Measurements from ENCODE around the gene P2RY14.

DNA sequence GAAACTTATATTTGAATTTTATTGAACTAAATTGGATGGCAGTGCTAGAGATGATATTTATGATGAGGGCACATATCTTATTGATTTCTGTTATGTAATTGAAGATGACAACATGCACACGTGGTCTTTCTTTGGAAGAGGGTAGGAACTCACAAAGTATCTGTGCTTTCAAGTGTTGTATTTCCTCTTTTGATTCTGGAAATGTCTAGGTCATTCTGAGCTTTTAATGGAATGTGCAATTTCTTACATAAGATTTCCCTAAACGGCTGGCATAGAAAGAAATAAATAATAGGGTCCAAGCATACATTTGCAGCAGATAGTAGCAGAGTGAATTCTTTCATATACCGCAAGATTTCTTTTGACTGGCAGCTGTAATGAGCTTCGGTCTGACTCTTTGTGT is 65.2 kb downstream of the P2RY14 start:
- TF ChIP-seq, protein P1, sequence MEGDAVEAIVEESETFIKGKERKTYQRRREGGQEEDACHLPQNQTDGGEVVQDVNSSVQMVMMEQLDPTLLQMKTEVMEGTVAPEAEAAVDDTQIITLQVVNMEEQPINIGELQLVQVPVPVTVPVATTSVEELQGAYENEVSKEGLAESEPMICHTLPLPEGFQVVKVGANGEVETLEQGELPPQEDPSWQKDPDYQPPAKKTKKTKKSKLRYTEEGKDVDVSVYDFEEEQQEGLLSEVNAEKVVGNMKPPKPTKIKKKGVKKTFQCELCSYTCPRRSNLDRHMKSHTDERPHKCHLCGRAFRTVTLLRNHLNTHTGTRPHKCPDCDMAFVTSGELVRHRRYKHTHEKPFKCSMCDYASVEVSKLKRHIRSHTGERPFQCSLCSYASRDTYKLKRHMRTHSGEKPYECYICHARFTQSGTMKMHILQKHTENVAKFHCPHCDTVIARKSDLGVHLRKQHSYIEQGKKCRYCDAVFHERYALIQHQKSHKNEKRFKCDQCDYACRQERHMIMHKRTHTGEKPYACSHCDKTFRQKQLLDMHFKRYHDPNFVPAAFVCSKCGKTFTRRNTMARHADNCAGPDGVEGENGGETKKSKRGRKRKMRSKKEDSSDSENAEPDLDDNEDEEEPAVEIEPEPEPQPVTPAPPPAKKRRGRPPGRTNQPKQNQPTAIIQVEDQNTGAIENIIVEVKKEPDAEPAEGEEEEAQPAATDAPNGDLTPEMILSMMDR (conservative IDR thresholded peaks at IDR 0.05) = no peak
- no peak for TF ChIP-seq ZFX (IDR thresholded peaks at IDR 0.05)

Measured in C4-2B (cell line).